ENCODE measurements around the gene TLE4. TPM values are rescaled to one million over a fixed set of nuclear protein-coding genes. Genes with fewer than 3 reads are reported as not detected.

TLE4 gene
- polyA plus RNA-seq, 1 donor (not counting 4 experiments of a cell fraction or from before 2014, with no cell fraction given): 14.7 TPM

GRCh38 chr9:79588488-79589223 lies 16.9 kb downstream of the TLE4 start:
- no peak overlapping the region for H3K4me2 ChIP-seq (ENCODE audit: control insufficient read depth, extremely low read depth, insufficient read depth, low read depth, low read length)
- H3K9ac ChIP-seq (ENCODE audit: control insufficient read depth, extremely low read depth, insufficient read depth, low read length): no peak overlapping the region
- H3K36me3 ChIP-seq (ENCODE audit: control insufficient read depth in 2 of 2, extremely low read depth in 1 of 2, insufficient read depth in 2 of 2, low read length in 2 of 2): peaks cover 0 to 1% of the 10 kb centered on the region in 2 experiments
- no peaks in the 10 kb centered on the region for H3K9me1 ChIP-seq (ENCODE audit: control insufficient read depth, extremely low read depth, insufficient read depth, low read length)
- H3K79me2 ChIP-seq (ENCODE audit: control insufficient read depth, insufficient read depth, low read length): peaks cover 9% of the 10 kb centered on the region
- H3K27ac ChIP-seq (ENCODE audit: control insufficient read depth, insufficient read depth, low read length): no peak overlapping the region
- H3K4me1 ChIP-seq (ENCODE audit: control insufficient read depth, extremely low read depth, insufficient read depth, low read length): no peaks in the 10 kb centered on the region
- H3K9me3 ChIP-seq (ENCODE audit: control insufficient read depth, low read depth, low read length): no peaks in the 10 kb centered on the region
- no peak for DNase-seq (ENCODE audit: low read depth, low spot score)
- H3K27me3 ChIP-seq (ENCODE audit: control insufficient read depth, extremely low read depth, insufficient read depth, low read length): no peaks in the 10 kb centered on the region
- no peaks in the 10 kb centered on the region for H4K20me1 ChIP-seq (ENCODE audit: control insufficient read depth, extremely low read depth, insufficient read depth, low read length)
- dilution Hi-C loops (cut with MboI; ENCODE audit: extremely low pct_ligation_motif_present, low sequenced_read_pairs): no loop called here
- H2AFZ ChIP-seq (ENCODE audit: control insufficient read depth, low read length): no peak overlapping the region
- H3K4me3 ChIP-seq (ENCODE audit: control insufficient read depth in 2 of 3, extremely low read depth in 1 of 3, insufficient read depth in 2 of 3, low read depth in 1 of 3, low read length in 3 of 3): no peak overlapping the region
- FAIRE-seq: no peak
- TF ChIP-seq EZH2 (IDR thresholded peaks at IDR 0.05; ENCODE audit: low read length): no peak
- no peak for TF ChIP-seq CTCF (optimal IDR thresholded peaks at IDR 0.05 in 1 of 3, IDR thresholded peaks at IDR 0.05 in 1 of 3, conservative IDR thresholded peaks at IDR 0.05 in 1 of 3; ENCODE audit: extremely low read depth in 1 of 3, insufficient read depth in 2 of 3, low read length in 3 of 3)

GRCh38 chr9:79591458-79591857 lies 19.7 kb downstream of the TLE4 start:
- Histone ChIP-seq H3K9me3 (ENCODE audit: control insufficient read depth, low read depth, low read length) (no peaks in the 10 kb centered on the region), H3K4me3 (ENCODE audit: control insufficient read depth in 2 of 3, extremely low read depth in 1 of 3, insufficient read depth in 2 of 3, low read depth in 1 of 3, low read length in 3 of 3) (no peak overlapping the region), H4K20me1 (ENCODE audit: control insufficient read depth, extremely low read depth, insufficient read depth, low read length) (no peaks in the 10 kb centered on the region), H3K9me1 (ENCODE audit: control insufficient read depth, extremely low read depth, insufficient read depth, low read length) (no peaks in the 10 kb centered on the region), H3K27me3 (ENCODE audit: control insufficient read depth, extremely low read depth, insufficient read depth, low read length) (no peaks in the 10 kb centered on the region), H3K9ac (ENCODE audit: control insufficient read depth, extremely low read depth, insufficient read depth, low read length) (no peak overlapping the region), H3K4me1 (ENCODE audit: control insufficient read depth, extremely low read depth, insufficient read depth, low read length) (no peaks in the 10 kb centered on the region), H3K36me3 (ENCODE audit: control insufficient read depth in 2 of 2, extremely low read depth in 1 of 2, insufficient read depth in 2 of 2, low read length in 2 of 2) (no peaks in the 10 kb centered on the region), H2AFZ (ENCODE audit: control insufficient read depth, low read length) (no peak overlapping the region), H3K79me2 (ENCODE audit: control insufficient read depth, insufficient read depth, low read length) (no peaks in the 10 kb centered on the region), H3K4me2 (ENCODE audit: control insufficient read depth, extremely low read depth, insufficient read depth, low read depth, low read length) (no peak overlapping the region), H3K27ac (ENCODE audit: control insufficient read depth, insufficient read depth, low read length) (no peak overlapping the region)
- TF ChIP-seq CTCF (optimal IDR thresholded peaks at IDR 0.05 in 1 of 3, IDR thresholded peaks at IDR 0.05 in 1 of 3, conservative IDR thresholded peaks at IDR 0.05 in 1 of 3; ENCODE audit: extremely low read depth in 1 of 3, insufficient read depth in 2 of 3, low read length in 3 of 3) (no peak), EZH2 (IDR thresholded peaks at IDR 0.05; ENCODE audit: low read length) (no peak)
- no peak for DNase-seq (ENCODE audit: low read depth, low spot score)
- dilution Hi-C loops (cut with MboI; ENCODE audit: extremely low pct_ligation_motif_present, low sequenced_read_pairs): no loop called here
- FAIRE-seq: no peak

Data from keratinocyte (primary cell).